ENCODE measurements around the gene SLC2A4.

GRCh38 chr17:7249214-7249613, 32.3 kb upstream of the SLC2A4 start:
- no peak for TF ChIP-seq POLR2A (IDR thresholded peaks at IDR 0.05; ENCODE audit: low read length)
- no peak for TF ChIP-seq GATA1 (IDR thresholded peaks at IDR 0.05; ENCODE audit: low read depth, low read length)

Data from erythroblast (primary cell).